IMR-90 (cell line): ENCODE data around the gene SLC35E2B.
"Not testable (repeated sequence)": the region's sequence is repeated elsewhere in the genome, so short reads cannot be mapped to it uniquely, and the experiment has no call there.

ENCODE experiments used
- BHLHE40 ChIP-seq: fragments of 150-350 bp; IDR thresholded peaks from 2 replicates; pipeline ENCODE4 v1.6.1; 2016; ENCODE audit warnings: mild to moderate bottlenecking, low read depth, low read length
- CEBPB ChIP-seq: IDR thresholded peaks from 2 replicates; pipeline ENCODE4 v1.6.1; 2012; ENCODE audit warnings: low read depth, low read length, improper control_type of control experiment
- CTCF ChIP-seq: conservative IDR thresholded peaks from 2 replicates; pipeline ENCODE4 v1.5.1; 2012; ENCODE audit warnings: mild to moderate bottlenecking, low read depth, low read length, improper control_type of control experiment
- FOS ChIP-seq: fragments of 150-350 bp; IDR thresholded peaks from 2 replicates; pipeline ENCODE4 v1.6.1; 2016; ENCODE audit warnings: low read depth, low read length
- MAFK ChIP-seq: IDR thresholded peaks from 2 replicates; pipeline ENCODE4 v1.6.1; 2012; ENCODE audit warnings: low read depth, low read length, improper control_type of control experiment
- MAZ ChIP-seq: IDR thresholded peaks from 2 replicates; pipeline ENCODE4 v1.6.1; 2012; ENCODE audit warnings: low read depth, mild to moderate bottlenecking, low read length, improper control_type of control experiment, moderate library complexity, borderline replicate concordance
- MXI1 ChIP-seq: IDR thresholded peaks from 2 replicates; pipeline ENCODE4 v1.6.1; 2012; ENCODE audit warnings: low read depth, mild to moderate bottlenecking, low read length, moderate library complexity, borderline replicate concordance
- NFE2L2 ChIP-seq: fragments of 150-350 bp; IDR thresholded peaks from 2 replicates; pipeline ENCODE4 v1.6.1; 2016; ENCODE audit warnings: low read depth, mild to moderate bottlenecking, low read length
- POLR2A ChIP-seq: IDR thresholded peaks from 2 replicates; pipeline ENCODE4 v1.6.1; 2012; ENCODE audit warnings: mild to moderate bottlenecking, low read depth, low read length
- RAD21 ChIP-seq: IDR thresholded peaks from 2 replicates; pipeline ENCODE4 v1.6.1; 2012; ENCODE audit warnings: low read length, improper control_type of control experiment
- RCOR1 ChIP-seq: IDR thresholded peaks from 2 replicates; pipeline ENCODE4 v1.6.1; 2012; ENCODE audit warnings: mild to moderate bottlenecking, low read length, improper control_type of control experiment; ENCODE audit not compliant: insufficient replicate concordance
- SMC3 ChIP-seq: fragments of 150-350 bp; IDR thresholded peaks from 2 replicates; pipeline ENCODE4 v1.6.1; 2016; ENCODE audit warnings: low read depth, mild to moderate bottlenecking, antibody characterized with exemption, low read length, moderate library complexity
- USF2 ChIP-seq: fragments of 150-350 bp; IDR thresholded peaks from 2 replicates; pipeline ENCODE4 v1.6.1; 2017; ENCODE audit warnings: mild to moderate bottlenecking, antibody characterized with exemption, low read length, low read depth

- TF ChIP-seq CTCF, RCOR1, MXI1, MAFK, BHLHE40, FOS, CEBPB, SMC3, POLR2A, USF2, RAD21, NFE2L2: not testable (repeated sequence)
- TF ChIP-seq MAZ, result peak; percentile 21; the same call in 1 of the 2 replicates
Measured at GRCh38 chr1:1724035-1724864, 31.7 kb upstream of the SLC35E2B start, which contains the start of gene CDK11A.
